Smooth muscle cell (in vitro differentiated cells): ENCODE measurements around the gene CEACAM5. TPM values are rescaled to one million over a fixed set of nuclear protein-coding genes. Genes with fewer than 3 reads are reported as not detected.

ENCODE experiments used
- DNase-seq: peaks from one replicate; lab custom pipeline; 2025; ENCODE audit not compliant: unreplicated experiment; lab: John Stamatoyannopoulos, UW
- H2AFZ ChIP-seq: fragments of 200-600 bp; sonication (generic); 2 replicates; pipeline ENCODE4 v1.6.0; 2016; ENCODE audit warnings: antibody characterized with exemption, low read depth, mild to moderate bottlenecking
- H3F3A ChIP-seq: fragments of 200-600 bp; sonication (generic); 2 replicates; pipeline ENCODE4 v1.6.0; 2017; ENCODE audit warnings: antibody characterized with exemption, low read depth
- H3K27ac ChIP-seq: fragments of 200-600 bp; sonication (generic); 2 replicates; pipeline ENCODE4 v1.5.1; 2016; ENCODE audit warnings: low read depth, mild to moderate bottlenecking
- H3K27me3 ChIP-seq: fragments of 200-600 bp; sonication (generic); 2 replicates; pipeline ENCODE4 v1.6.1; 2016; ENCODE audit warnings: low read depth, mild to moderate bottlenecking
- H3K36me3 ChIP-seq: fragments of 200-600 bp; sonication (generic); 2 replicates; pipeline ENCODE4 v1.5.1; 2016; ENCODE audit warnings: low read depth
- H3K4me1 ChIP-seq: fragments of 200-600 bp; sonication (generic); 2 replicates; pipeline ENCODE4 v1.5.1; 2016; ENCODE audit warnings: low read depth
- H3K4me2 ChIP-seq: fragments of 200-600 bp; sonication (generic); 2 replicates; pipeline ENCODE4 v1.6.0; 2016; ENCODE audit warnings: mild to moderate bottlenecking
- H3K4me3 ChIP-seq: fragments of 200-600 bp; sonication (generic); 2 replicates; pipeline ENCODE4 v1.5.1; 2016; ENCODE audit warnings: mild to moderate bottlenecking
- H3K79me2 ChIP-seq: fragments of 200-600 bp; sonication (generic); 2 replicates; pipeline ENCODE4 v1.6.0; 2016; ENCODE audit warnings: low read depth, mild to moderate bottlenecking
- H3K9ac ChIP-seq: fragments of 200-600 bp; sonication (generic); 2 replicates; pipeline ENCODE4 v1.6.0; 2016; ENCODE audit warnings: low read depth
- H3K9me3 ChIP-seq: fragments of 200-600 bp; sonication (generic); replicated peaks from 2 replicates; pipeline ENCODE4 v1.5.1; 2016; ENCODE audit warnings: low read depth
- H4K20me1 ChIP-seq: fragments of 200-600 bp; sonication (generic); 2 replicates; pipeline ENCODE4 v1.6.0; 2016; ENCODE audit warnings: low read depth
- WGBS: methylation state at CpG from one replicate; pipeline ENCODE4 v1.1.7; 2016; ENCODE audit warnings: low lambda C conversion rate; 5-methylcytosine and 5-hydroxymethylcytosine counted together
- polyA plus RNA-seq: library from polyadenylated mRNA; unstranded; fragments of >200 nt; fragmentation: Nextera tagmentation; extraction: Ambion mirVana; gene quantifications from 2 replicates; pipeline ENCODE4 v1.2.1, GENCODE V29; 2016
- total RNA-seq: library from RNA; depleted of rRNA; stranded (reverse); fragments of >200 nt; gene quantifications from 2 replicates; pipeline ENCODE4 v1.2.3, GENCODE V29; 2014
- TF ChIP-seq, protein P1 (sequence below): fragments of 200-600 bp; sonication (generic); IDR thresholded peaks from 2 replicates; pipeline ENCODE4 v1.5.1; 2017; ENCODE audit warnings: borderline replicate concordance, mild to moderate bottlenecking, antibody characterized with exemption; ENCODE audit not compliant: insufficient read depth, poor library complexity, severe bottlenecking

The CEACAM5 gene
- total RNA-seq (not detected in 2 replicates), polyA plus RNA-seq (not detected in 2 replicates)

DNA sequence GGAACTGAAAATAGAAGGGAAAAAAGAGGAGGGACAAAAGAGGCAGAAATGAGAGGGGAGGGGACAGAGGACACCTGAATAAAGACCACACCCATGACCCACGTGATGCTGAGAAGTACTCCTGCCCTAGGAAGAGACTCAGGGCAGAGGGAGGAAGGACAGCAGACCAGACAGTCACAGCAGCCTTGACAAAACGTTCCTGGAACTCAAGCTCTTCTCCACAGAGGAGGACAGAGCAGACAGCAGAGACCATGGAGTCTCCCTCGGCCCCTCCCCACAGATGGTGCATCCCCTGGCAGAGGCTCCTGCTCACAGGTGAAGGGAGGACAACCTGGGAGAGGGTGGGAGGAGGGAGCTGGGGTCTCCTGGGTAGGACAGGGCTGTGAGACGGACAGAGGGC is at the start of gene CEACAM5:
CEACAM5 (plus strand) TSS at position 146 of the 400 bp plus-strand sequence; CDS start at position 252, 106 bp downstream.
- 37% methylated on average over 4 of the region's 4 CpGs for WGBS

DNA sequence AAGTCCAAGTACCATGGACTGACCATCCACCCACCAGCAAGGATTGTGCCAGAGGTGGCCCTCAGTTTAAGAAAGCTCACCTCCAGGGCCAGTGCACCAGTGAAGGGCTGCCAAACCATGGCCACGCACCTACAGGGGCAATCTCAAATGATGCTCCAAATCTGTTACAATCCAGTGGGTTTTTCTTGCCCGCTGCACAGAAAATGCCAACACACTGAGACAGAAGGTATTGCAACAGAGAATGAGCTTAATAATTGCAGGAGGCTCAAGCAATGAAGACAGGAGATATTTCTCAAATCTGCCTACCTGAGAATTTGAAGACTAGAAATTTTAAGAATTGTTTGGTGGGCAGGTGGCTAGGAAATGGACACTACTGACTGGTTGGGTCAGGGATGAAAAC is 42.4 kb upstream of the CEACAM5 start:
- no peak overlapping the region for H2AFZ ChIP-seq
- H3K4me3 ChIP-seq: no peak overlapping the region
- H4K20me1 ChIP-seq: no peaks in the 10 kb centered on the region
- peaks cover 9% of the 10 kb centered on the region for H3K9me3 ChIP-seq
- 51% methylated on average over 2 of the region's 2 CpGs for WGBS
- no peak overlapping the region for H3K9ac ChIP-seq
- H3K79me2 ChIP-seq: no peaks in the 10 kb centered on the region
- TF ChIP-seq, protein P1, sequence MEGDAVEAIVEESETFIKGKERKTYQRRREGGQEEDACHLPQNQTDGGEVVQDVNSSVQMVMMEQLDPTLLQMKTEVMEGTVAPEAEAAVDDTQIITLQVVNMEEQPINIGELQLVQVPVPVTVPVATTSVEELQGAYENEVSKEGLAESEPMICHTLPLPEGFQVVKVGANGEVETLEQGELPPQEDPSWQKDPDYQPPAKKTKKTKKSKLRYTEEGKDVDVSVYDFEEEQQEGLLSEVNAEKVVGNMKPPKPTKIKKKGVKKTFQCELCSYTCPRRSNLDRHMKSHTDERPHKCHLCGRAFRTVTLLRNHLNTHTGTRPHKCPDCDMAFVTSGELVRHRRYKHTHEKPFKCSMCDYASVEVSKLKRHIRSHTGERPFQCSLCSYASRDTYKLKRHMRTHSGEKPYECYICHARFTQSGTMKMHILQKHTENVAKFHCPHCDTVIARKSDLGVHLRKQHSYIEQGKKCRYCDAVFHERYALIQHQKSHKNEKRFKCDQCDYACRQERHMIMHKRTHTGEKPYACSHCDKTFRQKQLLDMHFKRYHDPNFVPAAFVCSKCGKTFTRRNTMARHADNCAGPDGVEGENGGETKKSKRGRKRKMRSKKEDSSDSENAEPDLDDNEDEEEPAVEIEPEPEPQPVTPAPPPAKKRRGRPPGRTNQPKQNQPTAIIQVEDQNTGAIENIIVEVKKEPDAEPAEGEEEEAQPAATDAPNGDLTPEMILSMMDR: no peak
- DNase-seq: no peak
- H3K27ac ChIP-seq: no peak overlapping the region
- no peaks in the 10 kb centered on the region for H3K4me1 ChIP-seq
- H3K4me2 ChIP-seq: no peak overlapping the region
- no peaks in the 10 kb centered on the region for H3F3A ChIP-seq
- no peaks in the 10 kb centered on the region for H3K27me3 ChIP-seq
- no peaks in the 10 kb centered on the region for H3K36me3 ChIP-seq

More for the DNA sequence above, at the start of gene CEACAM5:
- no peak for DNase-seq
- H3K4me3 ChIP-seq: no peak within 1 kb of the TSS
- peaks cover 3% of the 10 kb centered on the region for H3K9me3 ChIP-seq
- no peak within 1 kb of the TSS for H3K4me2 ChIP-seq
- H3K79me2 ChIP-seq: no peaks in the 10 kb centered on the region
- no peaks in the 10 kb centered on the region for H3K4me1 ChIP-seq
- no peak within 1 kb of the TSS for H2AFZ ChIP-seq
- no peaks in the 10 kb centered on the region for H3K27me3 ChIP-seq
- no peak within 1 kb of the TSS for H3K9ac ChIP-seq
- TF ChIP-seq, protein P1: no peak
- H3K36me3 ChIP-seq: no peaks in the 10 kb centered on the region
- no peaks in the 10 kb centered on the region for H3F3A ChIP-seq
- H3K27ac ChIP-seq: no peak within 1 kb of the TSS
- H4K20me1 ChIP-seq: no peaks in the 10 kb centered on the region

DNA sequence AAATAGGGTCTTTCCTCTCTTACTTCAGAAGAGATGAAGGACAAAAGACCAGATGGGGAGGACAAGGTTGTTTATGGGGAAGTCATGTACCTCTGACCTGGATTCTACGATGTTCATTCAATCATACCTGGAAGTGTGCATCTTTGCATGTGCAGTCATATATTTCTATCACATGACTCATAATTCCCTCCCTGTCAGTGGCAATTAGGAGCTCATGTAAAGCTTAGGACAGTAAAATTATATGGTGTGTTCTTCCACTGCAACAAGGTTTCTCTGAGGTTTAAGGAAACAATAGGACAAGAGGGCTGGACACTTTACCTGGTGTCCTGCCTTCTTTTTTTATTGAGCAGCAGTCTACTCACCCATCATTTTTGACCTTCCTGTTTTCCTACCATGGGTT is 40.1 kb upstream of the CEACAM5 start:
- TF ChIP-seq, protein P1: no peak
- Histone ChIP-seq H3K36me3 (no peaks in the 10 kb centered on the region), H3K9ac (no peak overlapping the region), H3F3A (no peaks in the 10 kb centered on the region), H3K4me1 (no peaks in the 10 kb centered on the region), H3K4me2 (no peak overlapping the region), H4K20me1 (no peaks in the 10 kb centered on the region), H3K27ac (no peak overlapping the region), H2AFZ (no peak overlapping the region), H3K4me3 (no peak overlapping the region), H3K27me3 (no peaks in the 10 kb centered on the region), H3K79me2 (no peaks in the 10 kb centered on the region), H3K9me3 (peaks cover 6% of the 10 kb centered on the region)
- 33% methylated on average over 1 of the region's 1 CpG for WGBS
- DNase-seq: no peak

DNA sequence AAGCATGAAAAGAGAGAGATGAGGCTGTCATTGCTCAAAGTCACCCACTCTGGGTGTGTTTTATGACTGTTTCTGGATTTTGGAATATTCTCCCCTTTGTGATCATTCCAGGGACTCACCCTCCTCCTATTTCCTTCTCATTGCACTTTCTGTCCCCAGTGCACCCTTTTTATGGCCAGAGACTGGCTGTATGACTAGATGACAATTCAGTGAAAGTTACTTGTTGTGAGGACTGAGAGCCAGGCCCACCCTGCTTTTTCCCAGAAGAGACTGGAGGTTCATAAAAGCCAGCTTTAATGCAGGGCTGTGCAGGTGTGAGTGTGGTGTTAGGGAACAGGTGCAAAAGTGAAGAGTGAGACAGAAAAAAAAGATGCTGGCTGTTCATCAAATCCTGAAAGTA is 37.7 kb upstream of the CEACAM5 start:
- H4K20me1 ChIP-seq: no peaks in the 10 kb centered on the region
- no peak overlapping the region for H3K27ac ChIP-seq
- no peak for DNase-seq
- H3K4me1 ChIP-seq: no peaks in the 10 kb centered on the region
- TF ChIP-seq, protein P1: no peak
- no peak overlapping the region for H2AFZ ChIP-seq
- H3K79me2 ChIP-seq: no peaks in the 10 kb centered on the region
- H3K9ac ChIP-seq: no peak overlapping the region
- peaks cover 8% of the 10 kb centered on the region for H3K9me3 ChIP-seq
- H3K27me3 ChIP-seq: no peaks in the 10 kb centered on the region
- no peak overlapping the region for H3K4me2 ChIP-seq
- no peak overlapping the region for H3K4me3 ChIP-seq
- no peaks in the 10 kb centered on the region for H3K36me3 ChIP-seq
- no peaks in the 10 kb centered on the region for H3F3A ChIP-seq
